ENCODE measurements around the gene HIRA.

GRCh38 chr22:19473578-19473977 is 42.0 kb upstream of the HIRA start:
- TF ChIP-seq CTCF (IDR thresholded peaks at IDR 0.05) (peak in 1 of 12 donors; percentile 9), POLR2A (IDR thresholded peaks at IDR 0.05) (no peak)
